Choroid plexus epithelial cell (primary cell): ENCODE data around the gene SMIM22.
A peak's percentile ranks its signal among the peaks of the same experiment; 100 is the strongest.

ENCODE experiments used
- DNase-seq: peaks from one replicate; pipeline ENCODE4 v3.0.0-alpha.2; 2010; ENCODE audit warnings: low read depth
- H3K4me3 ChIP-seq: 2 replicates; pipeline ENCODE4 v1.5.1; 2011; ENCODE audit warnings: low read depth, mild to moderate bottlenecking, control low read depth, low read length, moderate library complexity
- TF ChIP-seq, protein P1 (sequence below): conservative IDR thresholded peaks from 2 replicates; pipeline ENCODE4 v1.5.1; 2011; ENCODE audit warnings: low read depth, mild to moderate bottlenecking, control low read depth, inconsistent platforms, low read length, moderate library complexity

SMIM22 gene

DNA sequence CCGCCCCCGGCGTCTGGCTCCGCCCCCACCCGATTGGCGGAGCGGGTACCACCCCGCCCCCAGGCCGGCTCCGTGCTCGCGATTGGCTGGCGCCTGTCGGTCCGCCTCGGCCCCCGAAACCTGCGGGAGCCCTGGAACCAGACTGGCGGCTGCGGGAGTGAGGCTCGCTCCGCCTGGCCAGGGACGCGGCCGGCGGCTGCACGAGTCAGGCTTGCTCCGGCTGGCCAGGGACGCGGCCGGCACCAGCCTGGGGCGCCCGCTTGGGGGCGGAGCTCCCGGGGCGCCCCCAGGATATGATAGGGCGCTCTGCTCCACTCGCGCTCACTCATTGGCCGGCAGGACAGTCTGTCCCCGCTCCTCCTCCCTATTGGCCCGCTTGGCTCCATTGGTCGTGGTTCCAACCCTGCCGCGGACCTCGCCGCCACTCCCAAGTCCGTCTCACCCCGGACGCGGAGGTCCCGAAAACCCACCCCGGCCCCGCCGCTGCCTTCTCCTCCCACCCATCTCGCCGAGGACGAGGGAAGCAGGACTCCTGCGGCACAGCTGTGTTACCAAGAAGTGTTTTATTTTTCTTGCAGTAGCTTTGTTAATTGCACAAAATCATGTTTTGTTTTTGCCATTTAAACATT, 7.6 kb downstream of the SMIM22 start:
- TF ChIP-seq, protein P1, sequence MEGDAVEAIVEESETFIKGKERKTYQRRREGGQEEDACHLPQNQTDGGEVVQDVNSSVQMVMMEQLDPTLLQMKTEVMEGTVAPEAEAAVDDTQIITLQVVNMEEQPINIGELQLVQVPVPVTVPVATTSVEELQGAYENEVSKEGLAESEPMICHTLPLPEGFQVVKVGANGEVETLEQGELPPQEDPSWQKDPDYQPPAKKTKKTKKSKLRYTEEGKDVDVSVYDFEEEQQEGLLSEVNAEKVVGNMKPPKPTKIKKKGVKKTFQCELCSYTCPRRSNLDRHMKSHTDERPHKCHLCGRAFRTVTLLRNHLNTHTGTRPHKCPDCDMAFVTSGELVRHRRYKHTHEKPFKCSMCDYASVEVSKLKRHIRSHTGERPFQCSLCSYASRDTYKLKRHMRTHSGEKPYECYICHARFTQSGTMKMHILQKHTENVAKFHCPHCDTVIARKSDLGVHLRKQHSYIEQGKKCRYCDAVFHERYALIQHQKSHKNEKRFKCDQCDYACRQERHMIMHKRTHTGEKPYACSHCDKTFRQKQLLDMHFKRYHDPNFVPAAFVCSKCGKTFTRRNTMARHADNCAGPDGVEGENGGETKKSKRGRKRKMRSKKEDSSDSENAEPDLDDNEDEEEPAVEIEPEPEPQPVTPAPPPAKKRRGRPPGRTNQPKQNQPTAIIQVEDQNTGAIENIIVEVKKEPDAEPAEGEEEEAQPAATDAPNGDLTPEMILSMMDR: no peak
- peak overlapping the region; percentile 81 for H3K4me3 ChIP-seq

GRCh38 chr16:4803401-4803844, 8.3 kb downstream of the SMIM22 start:
- DNase-seq: no peak
- no peak overlapping the region for H3K4me3 ChIP-seq
- TF ChIP-seq, protein P1: no peak

More for the DNA sequence above, 7.6 kb downstream of the SMIM22 start:
- peak; percentile 94 for DNase-seq

DNA sequence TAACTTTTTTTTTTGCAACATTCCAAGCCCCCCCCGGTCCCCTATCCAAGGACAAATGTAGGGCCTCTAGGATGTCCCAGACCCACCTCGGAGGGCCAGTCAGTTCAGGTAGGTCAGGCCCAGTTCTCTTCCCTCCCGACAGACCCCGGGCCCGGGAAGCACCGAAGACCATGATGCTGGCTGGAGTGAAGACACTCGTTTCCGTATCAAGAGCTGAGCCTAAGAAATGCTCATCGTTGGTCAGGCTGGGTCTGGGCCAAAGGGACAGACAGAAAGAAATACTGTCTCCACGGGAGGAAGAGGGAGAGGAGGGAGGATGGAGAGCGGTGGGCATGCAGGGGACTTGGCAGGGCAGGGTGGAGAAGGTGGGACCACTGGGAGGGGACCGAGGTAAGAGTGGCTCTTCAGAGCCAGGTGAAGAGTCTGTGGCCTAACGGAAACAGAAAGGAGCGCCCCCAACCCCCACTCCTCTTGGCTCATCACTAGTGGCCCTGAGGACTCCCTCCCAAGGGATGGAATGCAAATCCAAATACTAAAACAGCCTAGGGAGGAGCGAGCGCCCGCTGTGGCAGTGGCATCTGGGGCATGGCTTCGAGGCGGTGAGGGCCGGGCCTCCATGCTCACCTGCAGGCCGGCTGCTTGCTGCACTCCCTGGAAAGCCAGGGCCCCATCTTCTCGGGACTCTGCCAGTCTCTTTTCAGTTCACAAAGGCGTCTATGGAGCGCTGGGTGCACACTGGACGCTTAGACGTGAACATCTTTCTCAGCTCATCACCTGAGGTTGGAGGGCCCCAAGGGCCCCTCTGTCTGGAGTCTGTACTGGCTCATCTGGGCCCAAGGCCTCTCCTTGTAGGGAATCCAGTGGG, 9.0 kb downstream of the SMIM22 start:
- TF ChIP-seq, protein P1: no peak
- no peak for DNase-seq

GRCh38 chr16:4805231-4805630, 10.1 kb downstream of the SMIM22 start:
- no peak for DNase-seq
- TF ChIP-seq, protein P1: peak; percentile 3
- no peak overlapping the region for H3K4me3 ChIP-seq

More for the DNA sequence above, 9.0 kb downstream of the SMIM22 start:
- no peak overlapping the region for H3K4me3 ChIP-seq

DNA sequence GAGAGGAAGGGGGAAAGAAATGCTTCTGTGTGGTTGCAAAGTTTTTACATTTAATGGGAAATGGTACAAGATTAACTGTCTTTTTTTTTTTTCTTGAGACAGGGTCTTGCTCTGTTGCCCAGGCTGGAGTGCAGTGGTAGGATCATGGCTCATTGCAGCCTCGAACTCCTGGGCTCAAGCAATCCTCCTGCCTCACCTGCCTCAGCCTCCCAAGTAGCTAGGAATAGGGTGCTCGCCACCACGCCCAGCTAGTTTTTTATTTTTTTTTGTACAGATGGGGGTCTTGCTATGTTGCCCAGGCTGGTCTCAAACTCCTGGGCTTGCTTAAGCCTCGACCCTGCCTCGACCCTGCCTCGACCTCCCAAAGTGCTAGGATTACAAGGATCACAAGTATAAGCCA, 11.1 kb downstream of the SMIM22 start:
- H3K4me3 ChIP-seq: no peak overlapping the region
- no peak for DNase-seq
- TF ChIP-seq, protein P1: no peak

DNA sequence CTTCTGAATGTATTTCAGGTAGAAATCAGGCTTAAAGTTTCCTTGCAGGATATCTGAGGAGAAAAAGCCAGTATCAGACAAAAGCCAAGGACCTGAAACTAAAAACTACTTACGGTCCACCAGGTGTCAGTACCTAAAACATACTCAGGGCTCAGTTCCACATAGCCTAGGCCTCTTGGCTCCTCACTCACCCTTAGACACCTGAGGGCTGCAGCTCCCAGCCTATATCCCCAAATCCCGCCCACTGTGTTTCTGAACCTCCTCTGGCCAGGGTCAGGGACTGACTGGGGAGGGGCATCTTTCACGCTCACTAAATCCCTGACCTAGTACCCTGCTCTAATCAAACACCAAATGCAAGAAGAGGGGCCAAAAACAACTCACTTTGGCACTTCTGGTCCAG, 16.1 kb downstream of the SMIM22 start:
- TF ChIP-seq, protein P1: no peak
- DNase-seq: no peak

More for the DNA sequence above, 16.1 kb downstream of the SMIM22 start:
- no peak overlapping the region for H3K4me3 ChIP-seq
